K562 (cell line): Measurements from ENCODE around the gene UBE3D. TPM values are rescaled to one million over a fixed set of nuclear protein-coding genes. Genes with fewer than 3 reads are reported as not detected.

Source experiments
- CBFA2T3 ChIP-seq: fragments of 450-650 bp; IDR thresholded peaks from 2 replicates; pipeline ENCODE4 v1.6.1; 2017
- HDAC3 ChIP-seq: fragments of 450-650 bp; IDR thresholded peaks from 2 replicates; pipeline ENCODE4 v1.6.1; 2018; ENCODE audit warnings: borderline replicate concordance, mild to moderate bottlenecking, moderate library complexity; ENCODE audit not compliant: partially characterized antibody
- RBFOX2 ChIP-seq: fragments of 200-400 bp; formaldehyde crosslinking; IDR thresholded peaks from 2 replicates; pipeline ENCODE4 v1.6.1; 2017; ENCODE audit warnings: low read depth, mild to moderate bottlenecking, low read length, moderate library complexity
- RFX7 ChIP-seq: fragments of 250-450 bp; sonication (Bioruptor Pico); IDR thresholded peaks from 2 replicates; pipeline ENCODE4 v1.5.1; 2021; ENCODE audit warnings: mild to moderate bottlenecking
- SMARCB1 ChIP-seq: IDR thresholded peaks from 2 replicates; pipeline ENCODE4 v1.6.1; 2011; ENCODE audit warnings: improper control_type of control experiment, low read depth; ENCODE audit not compliant: insufficient read length
- ZSCAN29 ChIP-seq: fragments of 450-650 bp; IDR thresholded peaks from 2 replicates; pipeline ENCODE4 v1.6.1; 2017
- polyA plus RNA-seq, 8 experiments: library from polyadenylated mRNA; depleted of rRNA in 4 of 8; stranded (reverse) in 5 of 8; unstranded in 3 of 8; fragments of >200 nt; fragmentation: Nextera tagmentation in 2 of 8; fragmentation: Illumina TruSeq in 1 of 8; extraction: Ambion mirVana in 2 of 8; extraction: Trizol in 1 of 8; gene quantifications; 2 replicates each; pipeline versions ENCODE4 v1.2.1 to v1.2.3, GENCODE V29; 2011 to 2014; ENCODE audit warnings: inconsistent platforms in 1 of 8, missing spikeins in 1 of 8
- total RNA-seq, 7 experiments: library from RNA; depleted of rRNA in 6 of 7; stranded (reverse); fragments of >200 nt in 6 of 7; fragmentation: Illumina TruSeq in 2 of 7; extraction: Trizol in 2 of 7; gene quantifications; 2 replicates each; pipeline versions ENCODE4 v1.2.1 to v1.2.3, GENCODE V29; 2011 to 2021; ENCODE audit warnings: low replicate concordance in 1 of 7
- TF ChIP-seq, protein P1 (sequence below): fragments of 450-650 bp; IDR thresholded peaks from 2 replicates; pipeline ENCODE4 v1.6.1; 2016; ENCODE audit warnings: mild to moderate bottlenecking, moderate library complexity
- TF ChIP-seq, protein P2 (sequence below): sonication (generic); formaldehyde crosslinking; IDR thresholded peaks from 2 replicates; pipeline ENCODE4 v1.8.0; 2022; ENCODE audit warnings: mild to moderate bottlenecking, low read depth, missing genetic modification reagents
- TF ChIP-seq, protein P3 (sequence below): fragments of 450-650 bp; formaldehyde crosslinking; conservative IDR thresholded peaks from 2 replicates; pipeline ENCODE4 v1.4.0; 2022; ENCODE audit warnings: mild to moderate bottlenecking, missing genetic modification characterization
- TF ChIP-seq, protein P4 (sequence below), 2 experiments: fragments of 200-800 bp in 1 of 2; sonication (Bioruptor generic) in 1 of 2; sonication (generic) in 1 of 2; formaldehyde crosslinking in 1 of 2; IDR thresholded peaks in 1 of 2; conservative IDR thresholded peaks in 1 of 2; 2 replicates each; pipeline versions ENCODE4 v1.5.0 to v1.6.1; 2016 to 2020; ENCODE audit warnings: missing compliant biosample characterization in 1 of 2, missing genetic modification characterization in 1 of 2, missing genetic modification reagents in 1 of 2
- TF ChIP-seq, protein P5 (sequence below): sonication (generic); formaldehyde crosslinking; IDR thresholded peaks from 2 replicates; pipeline ENCODE4 v1.9.0; 2022; ENCODE audit warnings: mild to moderate bottlenecking, missing genetic modification reagents

Gene UBE3D
- total and polyA plus RNA-seq, 9 of the 15 experiments (the other 6 are each of a cell fraction or from before 2014, with no cell fraction given): 9.4 to 17.6 (median 11.9) TPM

DNA sequence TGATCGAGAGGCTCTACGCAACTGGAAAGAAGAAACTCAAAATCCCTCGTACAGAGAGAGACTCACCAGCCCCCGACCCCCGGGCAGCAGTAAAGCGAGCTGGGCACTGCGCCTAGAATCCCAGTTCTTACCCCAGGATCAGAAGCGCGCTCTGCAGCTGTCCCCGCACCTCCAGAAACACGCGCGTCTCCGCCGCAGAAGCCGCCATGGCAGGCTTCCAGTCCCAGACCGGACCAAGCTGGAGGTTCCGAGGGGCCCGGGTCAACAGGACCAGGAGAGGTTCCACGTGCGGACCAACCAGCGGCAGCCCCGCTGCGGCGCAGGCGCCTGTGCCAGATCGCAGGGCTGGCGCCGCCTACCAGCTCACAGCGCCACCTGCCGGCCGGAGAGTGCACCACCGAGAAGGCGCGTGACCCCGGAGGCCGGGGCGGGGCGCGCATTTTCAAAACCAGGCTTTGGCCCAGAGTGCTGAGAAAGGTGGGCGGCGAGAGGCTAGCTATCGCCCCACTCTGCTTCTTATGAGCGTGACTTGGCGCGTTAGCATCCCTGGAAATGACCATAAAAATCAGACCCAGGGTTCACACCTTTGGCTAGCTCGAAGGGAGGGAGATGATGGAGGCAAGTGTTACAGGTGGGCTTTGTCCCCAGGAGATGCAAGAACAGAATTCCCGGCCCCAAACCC is at the start of gene UBE3D (continued):
- TF ChIP-seq, protein P1, sequence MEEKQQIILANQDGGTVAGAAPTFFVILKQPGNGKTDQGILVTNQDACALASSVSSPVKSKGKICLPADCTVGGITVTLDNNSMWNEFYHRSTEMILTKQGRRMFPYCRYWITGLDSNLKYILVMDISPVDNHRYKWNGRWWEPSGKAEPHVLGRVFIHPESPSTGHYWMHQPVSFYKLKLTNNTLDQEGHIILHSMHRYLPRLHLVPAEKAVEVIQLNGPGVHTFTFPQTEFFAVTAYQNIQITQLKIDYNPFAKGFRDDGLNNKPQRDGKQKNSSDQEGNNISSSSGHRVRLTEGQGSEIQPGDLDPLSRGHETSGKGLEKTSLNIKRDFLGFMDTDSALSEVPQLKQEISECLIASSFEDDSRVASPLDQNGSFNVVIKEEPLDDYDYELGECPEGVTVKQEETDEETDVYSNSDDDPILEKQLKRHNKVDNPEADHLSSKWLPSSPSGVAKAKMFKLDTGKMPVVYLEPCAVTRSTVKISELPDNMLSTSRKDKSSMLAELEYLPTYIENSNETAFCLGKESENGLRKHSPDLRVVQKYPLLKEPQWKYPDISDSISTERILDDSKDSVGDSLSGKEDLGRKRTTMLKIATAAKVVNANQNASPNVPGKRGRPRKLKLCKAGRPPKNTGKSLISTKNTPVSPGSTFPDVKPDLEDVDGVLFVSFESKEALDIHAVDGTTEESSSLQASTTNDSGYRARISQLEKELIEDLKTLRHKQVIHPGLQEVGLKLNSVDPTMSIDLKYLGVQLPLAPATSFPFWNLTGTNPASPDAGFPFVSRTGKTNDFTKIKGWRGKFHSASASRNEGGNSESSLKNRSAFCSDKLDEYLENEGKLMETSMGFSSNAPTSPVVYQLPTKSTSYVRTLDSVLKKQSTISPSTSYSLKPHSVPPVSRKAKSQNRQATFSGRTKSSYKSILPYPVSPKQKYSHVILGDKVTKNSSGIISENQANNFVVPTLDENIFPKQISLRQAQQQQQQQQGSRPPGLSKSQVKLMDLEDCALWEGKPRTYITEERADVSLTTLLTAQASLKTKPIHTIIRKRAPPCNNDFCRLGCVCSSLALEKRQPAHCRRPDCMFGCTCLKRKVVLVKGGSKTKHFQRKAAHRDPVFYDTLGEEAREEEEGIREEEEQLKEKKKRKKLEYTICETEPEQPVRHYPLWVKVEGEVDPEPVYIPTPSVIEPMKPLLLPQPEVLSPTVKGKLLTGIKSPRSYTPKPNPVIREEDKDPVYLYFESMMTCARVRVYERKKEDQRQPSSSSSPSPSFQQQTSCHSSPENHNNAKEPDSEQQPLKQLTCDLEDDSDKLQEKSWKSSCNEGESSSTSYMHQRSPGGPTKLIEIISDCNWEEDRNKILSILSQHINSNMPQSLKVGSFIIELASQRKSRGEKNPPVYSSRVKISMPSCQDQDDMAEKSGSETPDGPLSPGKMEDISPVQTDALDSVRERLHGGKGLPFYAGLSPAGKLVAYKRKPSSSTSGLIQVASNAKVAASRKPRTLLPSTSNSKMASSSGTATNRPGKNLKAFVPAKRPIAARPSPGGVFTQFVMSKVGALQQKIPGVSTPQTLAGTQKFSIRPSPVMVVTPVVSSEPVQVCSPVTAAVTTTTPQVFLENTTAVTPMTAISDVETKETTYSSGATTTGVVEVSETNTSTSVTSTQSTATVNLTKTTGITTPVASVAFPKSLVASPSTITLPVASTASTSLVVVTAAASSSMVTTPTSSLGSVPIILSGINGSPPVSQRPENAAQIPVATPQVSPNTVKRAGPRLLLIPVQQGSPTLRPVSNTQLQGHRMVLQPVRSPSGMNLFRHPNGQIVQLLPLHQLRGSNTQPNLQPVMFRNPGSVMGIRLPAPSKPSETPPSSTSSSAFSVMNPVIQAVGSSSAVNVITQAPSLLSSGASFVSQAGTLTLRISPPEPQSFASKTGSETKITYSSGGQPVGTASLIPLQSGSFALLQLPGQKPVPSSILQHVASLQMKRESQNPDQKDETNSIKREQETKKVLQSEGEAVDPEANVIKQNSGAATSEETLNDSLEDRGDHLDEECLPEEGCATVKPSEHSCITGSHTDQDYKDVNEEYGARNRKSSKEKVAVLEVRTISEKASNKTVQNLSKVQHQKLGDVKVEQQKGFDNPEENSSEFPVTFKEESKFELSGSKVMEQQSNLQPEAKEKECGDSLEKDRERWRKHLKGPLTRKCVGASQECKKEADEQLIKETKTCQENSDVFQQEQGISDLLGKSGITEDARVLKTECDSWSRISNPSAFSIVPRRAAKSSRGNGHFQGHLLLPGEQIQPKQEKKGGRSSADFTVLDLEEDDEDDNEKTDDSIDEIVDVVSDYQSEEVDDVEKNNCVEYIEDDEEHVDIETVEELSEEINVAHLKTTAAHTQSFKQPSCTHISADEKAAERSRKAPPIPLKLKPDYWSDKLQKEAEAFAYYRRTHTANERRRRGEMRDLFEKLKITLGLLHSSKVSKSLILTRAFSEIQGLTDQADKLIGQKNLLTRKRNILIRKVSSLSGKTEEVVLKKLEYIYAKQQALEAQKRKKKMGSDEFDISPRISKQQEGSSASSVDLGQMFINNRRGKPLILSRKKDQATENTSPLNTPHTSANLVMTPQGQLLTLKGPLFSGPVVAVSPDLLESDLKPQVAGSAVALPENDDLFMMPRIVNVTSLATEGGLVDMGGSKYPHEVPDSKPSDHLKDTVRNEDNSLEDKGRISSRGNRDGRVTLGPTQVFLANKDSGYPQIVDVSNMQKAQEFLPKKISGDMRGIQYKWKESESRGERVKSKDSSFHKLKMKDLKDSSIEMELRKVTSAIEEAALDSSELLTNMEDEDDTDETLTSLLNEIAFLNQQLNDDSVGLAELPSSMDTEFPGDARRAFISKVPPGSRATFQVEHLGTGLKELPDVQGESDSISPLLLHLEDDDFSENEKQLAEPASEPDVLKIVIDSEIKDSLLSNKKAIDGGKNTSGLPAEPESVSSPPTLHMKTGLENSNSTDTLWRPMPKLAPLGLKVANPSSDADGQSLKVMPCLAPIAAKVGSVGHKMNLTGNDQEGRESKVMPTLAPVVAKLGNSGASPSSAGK: peak; percentile 80
- TF ChIP-seq, protein P2, sequence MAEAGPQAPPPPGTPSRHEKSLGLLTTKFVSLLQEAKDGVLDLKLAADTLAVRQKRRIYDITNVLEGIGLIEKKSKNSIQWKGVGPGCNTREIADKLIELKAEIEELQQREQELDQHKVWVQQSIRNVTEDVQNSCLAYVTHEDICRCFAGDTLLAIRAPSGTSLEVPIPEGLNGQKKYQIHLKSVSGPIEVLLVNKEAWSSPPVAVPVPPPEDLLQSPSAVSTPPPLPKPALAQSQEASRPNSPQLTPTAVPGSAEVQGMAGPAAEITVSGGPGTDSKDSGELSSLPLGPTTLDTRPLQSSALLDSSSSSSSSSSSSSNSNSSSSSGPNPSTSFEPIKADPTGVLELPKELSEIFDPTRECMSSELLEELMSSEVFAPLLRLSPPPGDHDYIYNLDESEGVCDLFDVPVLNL (CRISPR knock-in tag): peak; percentile 96
- TF ChIP-seq SMARCB1: no peak
- no peak for TF ChIP-seq ZSCAN29
- TF ChIP-seq, protein P3, sequence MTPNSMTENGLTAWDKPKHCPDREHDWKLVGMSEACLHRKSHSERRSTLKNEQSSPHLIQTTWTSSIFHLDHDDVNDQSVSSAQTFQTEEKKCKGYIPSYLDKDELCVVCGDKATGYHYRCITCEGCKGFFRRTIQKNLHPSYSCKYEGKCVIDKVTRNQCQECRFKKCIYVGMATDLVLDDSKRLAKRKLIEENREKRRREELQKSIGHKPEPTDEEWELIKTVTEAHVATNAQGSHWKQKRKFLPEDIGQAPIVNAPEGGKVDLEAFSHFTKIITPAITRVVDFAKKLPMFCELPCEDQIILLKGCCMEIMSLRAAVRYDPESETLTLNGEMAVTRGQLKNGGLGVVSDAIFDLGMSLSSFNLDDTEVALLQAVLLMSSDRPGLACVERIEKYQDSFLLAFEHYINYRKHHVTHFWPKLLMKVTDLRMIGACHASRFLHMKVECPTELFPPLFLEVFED: no peak
- TF ChIP-seq, protein P4, sequence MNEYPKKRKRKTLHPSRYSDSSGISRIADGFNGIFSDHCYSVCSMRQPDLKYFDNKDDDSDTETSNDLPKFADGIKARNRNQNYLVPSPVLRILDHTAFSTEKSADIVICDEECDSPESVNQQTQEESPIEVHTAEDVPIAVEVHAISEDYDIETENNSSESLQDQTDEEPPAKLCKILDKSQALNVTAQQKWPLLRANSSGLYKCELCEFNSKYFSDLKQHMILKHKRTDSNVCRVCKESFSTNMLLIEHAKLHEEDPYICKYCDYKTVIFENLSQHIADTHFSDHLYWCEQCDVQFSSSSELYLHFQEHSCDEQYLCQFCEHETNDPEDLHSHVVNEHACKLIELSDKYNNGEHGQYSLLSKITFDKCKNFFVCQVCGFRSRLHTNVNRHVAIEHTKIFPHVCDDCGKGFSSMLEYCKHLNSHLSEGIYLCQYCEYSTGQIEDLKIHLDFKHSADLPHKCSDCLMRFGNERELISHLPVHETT (CRISPR knock-in tag; conservative IDR thresholded peaks at IDR 0.05 in 1 of 2, IDR thresholded peaks at IDR 0.05 in 1 of 2): no peak
- TF ChIP-seq RFX7 (CRISPR knock-in tag): no peak
- TF ChIP-seq RBFOX2: peak; percentile 87
- no peak for TF ChIP-seq CBFA2T3
- TF ChIP-seq, protein P5, sequence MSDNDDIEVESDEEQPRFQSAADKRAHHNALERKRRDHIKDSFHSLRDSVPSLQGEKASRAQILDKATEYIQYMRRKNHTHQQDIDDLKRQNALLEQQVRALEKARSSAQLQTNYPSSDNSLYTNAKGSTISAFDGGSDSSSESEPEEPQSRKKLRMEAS (CRISPR knock-in tag): peak; percentile 89
- no peak for TF ChIP-seq HDAC3
